ENCODE measurements around the gene NDUFB2.

DNA sequence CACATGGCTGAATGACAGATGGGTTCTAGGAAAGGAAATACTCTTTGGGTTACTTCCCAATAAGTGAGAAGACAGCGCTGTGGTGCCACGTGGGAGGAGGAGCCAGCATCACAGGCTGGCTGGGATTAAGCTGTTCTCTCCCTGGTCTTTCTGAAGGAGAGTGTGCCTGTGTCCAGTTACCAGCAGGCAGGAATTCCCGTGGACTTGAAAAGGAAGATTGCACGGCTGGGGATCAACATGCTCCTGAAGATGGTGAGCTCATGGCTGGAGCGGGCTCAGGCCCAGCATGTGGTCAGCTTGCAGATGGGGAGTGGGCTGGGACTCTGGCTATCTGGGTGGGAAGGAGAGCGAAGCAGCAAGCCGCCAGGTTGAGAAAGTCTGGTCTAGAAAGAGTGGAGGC is 15.6 kb upstream of the NDUFB2 start:
- TF ChIP-seq PPARG (CRISPR knock-in tag; conservative IDR thresholded peaks at IDR 0.05): no peak
- TF ChIP-seq, protein P1, sequence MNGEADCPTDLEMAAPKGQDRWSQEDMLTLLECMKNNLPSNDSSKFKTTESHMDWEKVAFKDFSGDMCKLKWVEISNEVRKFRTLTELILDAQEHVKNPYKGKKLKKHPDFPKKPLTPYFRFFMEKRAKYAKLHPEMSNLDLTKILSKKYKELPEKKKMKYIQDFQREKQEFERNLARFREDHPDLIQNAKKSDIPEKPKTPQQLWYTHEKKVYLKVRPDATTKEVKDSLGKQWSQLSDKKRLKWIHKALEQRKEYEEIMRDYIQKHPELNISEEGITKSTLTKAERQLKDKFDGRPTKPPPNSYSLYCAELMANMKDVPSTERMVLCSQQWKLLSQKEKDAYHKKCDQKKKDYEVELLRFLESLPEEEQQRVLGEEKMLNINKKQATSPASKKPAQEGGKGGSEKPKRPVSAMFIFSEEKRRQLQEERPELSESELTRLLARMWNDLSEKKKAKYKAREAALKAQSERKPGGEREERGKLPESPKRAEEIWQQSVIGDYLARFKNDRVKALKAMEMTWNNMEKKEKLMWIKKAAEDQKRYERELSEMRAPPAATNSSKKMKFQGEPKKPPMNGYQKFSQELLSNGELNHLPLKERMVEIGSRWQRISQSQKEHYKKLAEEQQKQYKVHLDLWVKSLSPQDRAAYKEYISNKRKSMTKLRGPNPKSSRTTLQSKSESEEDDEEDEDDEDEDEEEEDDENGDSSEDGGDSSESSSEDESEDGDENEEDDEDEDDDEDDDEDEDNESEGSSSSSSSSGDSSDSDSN (CRISPR knock-in tag; IDR thresholded peaks at IDR 0.05): no peak
- TF ChIP-seq, protein P2, sequence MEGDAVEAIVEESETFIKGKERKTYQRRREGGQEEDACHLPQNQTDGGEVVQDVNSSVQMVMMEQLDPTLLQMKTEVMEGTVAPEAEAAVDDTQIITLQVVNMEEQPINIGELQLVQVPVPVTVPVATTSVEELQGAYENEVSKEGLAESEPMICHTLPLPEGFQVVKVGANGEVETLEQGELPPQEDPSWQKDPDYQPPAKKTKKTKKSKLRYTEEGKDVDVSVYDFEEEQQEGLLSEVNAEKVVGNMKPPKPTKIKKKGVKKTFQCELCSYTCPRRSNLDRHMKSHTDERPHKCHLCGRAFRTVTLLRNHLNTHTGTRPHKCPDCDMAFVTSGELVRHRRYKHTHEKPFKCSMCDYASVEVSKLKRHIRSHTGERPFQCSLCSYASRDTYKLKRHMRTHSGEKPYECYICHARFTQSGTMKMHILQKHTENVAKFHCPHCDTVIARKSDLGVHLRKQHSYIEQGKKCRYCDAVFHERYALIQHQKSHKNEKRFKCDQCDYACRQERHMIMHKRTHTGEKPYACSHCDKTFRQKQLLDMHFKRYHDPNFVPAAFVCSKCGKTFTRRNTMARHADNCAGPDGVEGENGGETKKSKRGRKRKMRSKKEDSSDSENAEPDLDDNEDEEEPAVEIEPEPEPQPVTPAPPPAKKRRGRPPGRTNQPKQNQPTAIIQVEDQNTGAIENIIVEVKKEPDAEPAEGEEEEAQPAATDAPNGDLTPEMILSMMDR (CRISPR knock-in tag; IDR thresholded peaks at IDR 0.05): no peak
- TF ChIP-seq, protein P3, sequence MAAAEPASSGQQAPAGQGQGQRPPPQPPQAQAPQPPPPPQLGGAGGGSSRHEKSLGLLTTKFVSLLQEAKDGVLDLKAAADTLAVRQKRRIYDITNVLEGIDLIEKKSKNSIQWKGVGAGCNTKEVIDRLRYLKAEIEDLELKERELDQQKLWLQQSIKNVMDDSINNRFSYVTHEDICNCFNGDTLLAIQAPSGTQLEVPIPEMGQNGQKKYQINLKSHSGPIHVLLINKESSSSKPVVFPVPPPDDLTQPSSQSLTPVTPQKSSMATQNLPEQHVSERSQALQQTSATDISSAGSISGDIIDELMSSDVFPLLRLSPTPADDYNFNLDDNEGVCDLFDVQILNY (CRISPR knock-in tag; conservative IDR thresholded peaks at IDR 0.05): no peak
- TF ChIP-seq, protein P4, sequence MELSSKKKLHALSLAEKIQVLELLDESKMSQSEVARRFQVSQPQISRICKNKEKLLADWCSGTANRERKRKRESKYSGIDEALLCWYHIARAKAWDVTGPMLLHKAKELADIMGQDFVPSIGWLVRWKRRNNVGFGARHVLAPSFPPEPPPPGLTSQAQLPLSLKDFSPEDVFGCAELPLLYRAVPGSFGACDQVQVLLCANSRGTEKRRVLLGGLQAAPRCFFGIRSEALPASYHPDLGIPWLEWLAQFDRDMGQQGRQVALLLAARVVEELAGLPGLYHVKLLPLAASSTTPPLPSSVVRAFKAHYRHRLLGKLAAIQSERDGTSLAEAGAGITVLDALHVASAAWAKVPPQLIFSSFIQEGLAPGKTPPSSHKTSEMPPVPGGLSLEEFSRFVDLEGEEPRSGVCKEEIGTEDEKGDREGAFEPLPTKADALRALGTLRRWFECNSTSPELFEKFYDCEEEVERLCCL (CRISPR knock-in tag; IDR thresholded peaks at IDR 0.05; ENCODE audit: borderline replicate concordance): no peak
- no peak for TF ChIP-seq FOXK2 (IDR thresholded peaks at IDR 0.05)
- TF ChIP-seq YY1 (IDR thresholded peaks at IDR 0.05; ENCODE audit: insufficient read depth, insufficient replicate concordance, low read depth, low read length): no peak
